ENCODE measurements around the gene CCDC154.

- no peak for TF ChIP-seq CTCF (conservative IDR thresholded peaks at IDR 0.05; ENCODE audit: low read length)
- TF ChIP-seq EZH2phosphoT487 (IDR thresholded peaks at IDR 0.05; ENCODE audit: borderline replicate concordance): no peak
These were observed 48.8 kb upstream of the CCDC154 start, which contains the start of gene TELO2 for GRCh38 chr16:1492923-1493745.

Measured in Loucy (cell line).